ENCODE data around the gene CXCL14.

Gene CXCL14

GRCh38 chr5:135592312-135593045 is 13.7 kb upstream of the CXCL14 start:
- DNase-seq (ENCODE audit: low spot score) = peak; percentile 56
- TF ChIP-seq CTCF (IDR thresholded peaks at IDR 0.05) = no peak
- no peak overlapping the region for H3K27ac ChIP-seq
- H3K4me3 ChIP-seq = no peak overlapping the region

- DNase-seq (ENCODE audit: low spot score) = no peak
- Histone ChIP-seq H3K4me3 (no peak overlapping the region), H3K27ac (no peak overlapping the region)
- TF ChIP-seq CTCF (IDR thresholded peaks at IDR 0.05) = no peak
Measured at GRCh38 chr5:135591277-135591676, 12.5 kb upstream of the CXCL14 start.

- Histone ChIP-seq H3K4me3 (no peak overlapping the region), H3K27ac (no peak overlapping the region)
- TF ChIP-seq CTCF (IDR thresholded peaks at IDR 0.05) = no peak
- no peak for DNase-seq (ENCODE audit: low spot score)
Measured at GRCh38 chr5:135589152-135589551, 10.4 kb upstream of the CXCL14 start.

GRCh38 chr5:135587721-135588663 is 9.2 kb upstream of the CXCL14 start:
- no peak for DNase-seq (ENCODE audit: low spot score)
- no peak for TF ChIP-seq CTCF (IDR thresholded peaks at IDR 0.05)
- H3K4me3 ChIP-seq = no peak overlapping the region
- H3K27ac ChIP-seq = no peak overlapping the region

- H3K27ac ChIP-seq = no peak overlapping the region
- no peak overlapping the region for H3K4me3 ChIP-seq
- no peak for TF ChIP-seq CTCF (IDR thresholded peaks at IDR 0.05)
- DNase-seq (ENCODE audit: low spot score) = no peak
Measured at GRCh38 chr5:135584918-135585317, 6.1 kb upstream of the CXCL14 start.

- no peak for TF ChIP-seq CTCF (IDR thresholded peaks at IDR 0.05)
- Histone ChIP-seq H3K27ac (no peak overlapping the region), H3K4me3 (no peak overlapping the region)
- DNase-seq (ENCODE audit: low spot score) = no peak
Measured at GRCh38 chr5:135584276-135584675, 5.5 kb upstream of the CXCL14 start.
